Neural crest cell (in vitro differentiated cells): ENCODE data around the gene HOXB4. TPM values are rescaled to one million over a fixed set of nuclear protein-coding genes. Genes with fewer than 3 reads are reported as not detected.

Experiments
- DNase-seq: peaks from one replicate; pipeline ENCODE4 v3.0.0; 2021; ENCODE audit warnings: low read depth, mixed read lengths, low spot score
- H3K27ac Mint-ChIP-seq: one replicate; pipeline ENCODE4 v1.8.0; 2021; ENCODE audit warnings: mild to moderate bottlenecking, mixed read lengths; ENCODE audit not compliant: unreplicated experiment
- H3K27me3 Mint-ChIP-seq: 2 replicates; pipeline ENCODE4 v1.8.0; 2021; ENCODE audit warnings: low read depth, mild to moderate bottlenecking, mixed read lengths
- H3K36me3 Mint-ChIP-seq: 2 replicates; pipeline ENCODE4 v1.8.0; 2021; ENCODE audit warnings: low read depth, mild to moderate bottlenecking, mixed read lengths
- H3K4me1 Mint-ChIP-seq: 2 replicates; pipeline ENCODE4 v1.8.0; 2021; ENCODE audit warnings: mixed read lengths
- H3K4me3 Mint-ChIP-seq: one replicate; pipeline ENCODE4 v1.8.0; 2021; ENCODE audit warnings: mild to moderate bottlenecking, mixed read lengths
- H3K9me3 Mint-ChIP-seq: 2 replicates; pipeline ENCODE4 v1.8.0; 2021; ENCODE audit warnings: mixed read lengths
- CTCF ChIP-seq: fragments of 200-600 bp; sonication (generic); conservative IDR thresholded peaks from 2 replicates; pipeline ENCODE4 v1.5.0; 2021; ENCODE audit warnings: antibody characterized with exemption, mild to moderate bottlenecking
- total RNA-seq: library from RNA; stranded (reverse); gene quantifications from 2 replicates; pipeline ENCODE4 v1.2.1, GENCODE V29; 2021

Gene HOXB4
- total RNA-seq, 1 donor from 2014 or later = 5.0 TPM

- Mint-ChIP-seq H3K9me3 (no peaks in the 10 kb centered on the region), H3K27me3 (peaks cover 80% of the 10 kb centered on the region), H3K36me3 (peaks cover 19% of the 10 kb centered on the region), H3K4me1 (peaks cover 59% of the 10 kb centered on the region), H3K4me3 (peak overlapping the region; percentile 97), H3K27ac (peak overlapping the region; percentile 96)
- no peak for TF ChIP-seq CTCF
- no peak for DNase-seq
These were observed 35.4 kb downstream of the HOXB4 start for GRCh38 chr17:48542698-48543106.

GRCh38 chr17:48542114-48542656 lies 36.0 kb downstream of the HOXB4 start:
- Mint-ChIP-seq H3K27me3 (peaks cover 80% of the 10 kb centered on the region), H3K27ac (peak overlapping the region; percentile 98), H3K4me1 (peaks cover 54% of the 10 kb centered on the region), H3K9me3 (no peaks in the 10 kb centered on the region), H3K36me3 (peaks cover 22% of the 10 kb centered on the region), H3K4me3 (peak overlapping the region; percentile 97)
- TF ChIP-seq CTCF = no peak
- DNase-seq = no peak

- H3K9me3 Mint-ChIP-seq = no peaks in the 10 kb centered on the region
- peaks cover 50% of the 10 kb centered on the region for H3K4me1 Mint-ChIP-seq
- peak overlapping the region; percentile 98 for H3K27ac Mint-ChIP-seq
- H3K27me3 Mint-ChIP-seq = peaks cover 77% of the 10 kb centered on the region
- DNase-seq = no peak
- peak overlapping the region; percentile 97 for H3K4me3 Mint-ChIP-seq
- peaks cover 23% of the 10 kb centered on the region for H3K36me3 Mint-ChIP-seq
- TF ChIP-seq CTCF = no peak
These were observed 36.5 kb downstream of the HOXB4 start for GRCh38 chr17:48541577-48542113.

GRCh38 chr17:48541036-48541576 lies 37.0 kb downstream of the HOXB4 start:
- no peaks in the 10 kb centered on the region for H3K9me3 Mint-ChIP-seq
- no peak for DNase-seq
- peak overlapping the region; percentile 97 for H3K4me3 Mint-ChIP-seq
- peaks cover 46% of the 10 kb centered on the region for H3K4me1 Mint-ChIP-seq
- peak overlapping the region; percentile 95 for H3K27ac Mint-ChIP-seq
- H3K36me3 Mint-ChIP-seq = peaks cover 23% of the 10 kb centered on the region
- no peak for TF ChIP-seq CTCF
- H3K27me3 Mint-ChIP-seq = peaks cover 74% of the 10 kb centered on the region

- peaks cover 65% of the 10 kb centered on the region for H3K27me3 Mint-ChIP-seq
- no peaks in the 10 kb centered on the region for H3K9me3 Mint-ChIP-seq
- DNase-seq = no peak
- peaks cover 37% of the 10 kb centered on the region for H3K4me1 Mint-ChIP-seq
- no peak overlapping the region for H3K27ac Mint-ChIP-seq
- TF ChIP-seq CTCF = no peak
- peak overlapping the region; percentile 87 for H3K4me3 Mint-ChIP-seq
- peaks cover 23% of the 10 kb centered on the region for H3K36me3 Mint-ChIP-seq
These were observed 37.9 kb downstream of the HOXB4 start for GRCh38 chr17:48540213-48540612.
